WTC11 (cell line): ENCODE results near the gene SRPX2. TPM values are rescaled to one million over a fixed set of nuclear protein-coding genes. Genes with fewer than 3 reads are reported as not detected.

Experiments
- ATAC-seq: fragments of 200-7000 bp; cut with Tn5 transposase; 2 replicates; pipeline ENCODE4 v1.10.0; 2021; ENCODE audit warnings: mild to moderate bottlenecking, moderate library complexity
- CTCF ChIA-PET: fragments of 300-600 bp; sonication (Branson Sonifier 250); formaldehyde crosslinking; loops from one replicate; lab custom pipeline; 2021; ENCODE audit warnings: antibody characterized with exemption; lab: Charles Lee
- POLR2A ChIA-PET: fragments of 350-600 bp; sonication (Branson Sonifier 250); formaldehyde crosslinking; loops from one replicate; lab custom pipeline; 2021; ENCODE audit warnings: antibody characterized with exemption; lab: Charles Lee
- DNase-seq: peaks from one replicate; pipeline ENCODE4 v3.0.0; 2021; ENCODE audit warnings: low spot score
- H3K27ac Mint-ChIP-seq: 2 replicates; pipeline ENCODE4 v1.8.0; 2021; ENCODE audit warnings: mixed read lengths
- H3K27me3 Mint-ChIP-seq: 2 replicates; pipeline ENCODE4 v1.8.0; 2021; ENCODE audit warnings: low read depth, mild to moderate bottlenecking, moderate library complexity, mixed read lengths
- H3K36me3 Mint-ChIP-seq: 2 replicates; pipeline ENCODE4 v1.8.0; 2021; ENCODE audit warnings: mixed read lengths
- H3K4me1 Mint-ChIP-seq: 2 replicates; pipeline ENCODE4 v1.8.0; 2022; ENCODE audit warnings: mixed read lengths
- H3K4me3 Mint-ChIP-seq: 2 replicates; pipeline ENCODE4 v1.8.0; 2021; ENCODE audit warnings: mild to moderate bottlenecking, moderate library complexity, mixed read lengths
- H3K9me3 Mint-ChIP-seq: 2 replicates; pipeline ENCODE4 v1.8.0; 2021; ENCODE audit warnings: mixed read lengths
- CBFB ChIP-seq: sonication (generic); formaldehyde crosslinking; IDR thresholded peaks from 2 replicates; pipeline ENCODE4 v1.8.1; 2022; ENCODE audit warnings: mild to moderate bottlenecking, low read depth, missing genetic modification reagents
- ELF4 ChIP-seq: sonication (generic); formaldehyde crosslinking; IDR thresholded peaks from 2 replicates; pipeline ENCODE4 v1.8.1; 2022; ENCODE audit warnings: low read depth, mild to moderate bottlenecking, moderate library complexity, missing genetic modification reagents
- NR2C2 ChIP-seq: sonication (generic); formaldehyde crosslinking; IDR thresholded peaks from 2 replicates; pipeline ENCODE4 v1.8.0; 2022; ENCODE audit warnings: mild to moderate bottlenecking, missing genetic modification reagents
- total RNA-seq: library from RNA; stranded (reverse); gene quantifications from 3 replicates; pipeline ENCODE4 v1.2.3, GENCODE V29; 2021
- TF ChIP-seq, protein P1 (sequence below): sonication (generic); formaldehyde crosslinking; IDR thresholded peaks from 2 replicates; pipeline ENCODE4 v1.8.0; 2022; ENCODE audit warnings: missing genetic modification reagents
- TF ChIP-seq, protein P2 (sequence below): fragments of 250-450 bp; sonication (Bioruptor Pico); conservative IDR thresholded peaks from 2 replicates; pipeline ENCODE4 v1.9.0; 2021; ENCODE audit warnings: mild to moderate bottlenecking
- TF ChIP-seq, protein P3 (sequence below): sonication (generic); formaldehyde crosslinking; IDR thresholded peaks from 2 replicates; pipeline ENCODE4 v1.8.1; 2022; ENCODE audit warnings: mild to moderate bottlenecking, moderate library complexity, missing genetic modification reagents
- TF ChIP-seq, protein P4 (sequence below): fragments of 250-450 bp; sonication (Bioruptor Pico); IDR thresholded peaks from 2 replicates; pipeline ENCODE4 v1.8.0; 2021; ENCODE audit warnings: mild to moderate bottlenecking
- TF ChIP-seq, protein P5 (sequence below): sonication (generic); formaldehyde crosslinking; IDR thresholded peaks from 2 replicates; pipeline ENCODE4 v1.8.1; 2023; ENCODE audit warnings: mild to moderate bottlenecking, missing genetic modification reagents
- TF ChIP-seq, protein P6 (sequence below): sonication (generic); formaldehyde crosslinking; conservative IDR thresholded peaks from 2 replicates; pipeline ENCODE4 v1.8.1; 2022; ENCODE audit warnings: mild to moderate bottlenecking, missing genetic modification reagents
- TF ChIP-seq, protein P7 (sequence below): fragments of 250-450 bp; sonication (Bioruptor Pico); IDR thresholded peaks from 2 replicates; pipeline ENCODE4 v1.9.0; 2021; ENCODE audit warnings: mild to moderate bottlenecking
- TF ChIP-seq, protein P8 (sequence below): sonication (generic); formaldehyde crosslinking; IDR thresholded peaks from 2 replicates; pipeline ENCODE4 v1.8.1; 2023; ENCODE audit warnings: mild to moderate bottlenecking, missing genetic modification reagents, borderline replicate concordance

SRPX2 gene
- total RNA-seq, 1 experiment from 2014 or later: 0.24 TPM

DNA sequence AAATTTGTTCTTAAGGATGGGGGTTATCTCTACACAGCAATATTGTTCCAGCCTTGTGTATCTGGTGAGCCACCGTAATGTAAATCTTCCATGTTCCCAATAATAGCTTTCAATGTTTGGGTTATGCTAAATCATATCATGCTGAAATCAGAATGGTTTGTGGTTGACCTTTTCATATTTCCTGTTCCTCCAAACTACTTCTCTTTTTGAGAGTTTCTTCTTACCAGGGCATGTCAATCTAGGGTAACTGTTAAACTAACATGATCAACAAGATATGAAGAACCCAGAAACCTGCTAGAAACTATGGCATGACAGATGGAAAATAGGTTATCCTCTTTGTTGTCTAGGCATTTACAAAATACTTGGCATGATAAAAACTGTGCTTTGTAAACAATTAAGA is 37.2 kb upstream of the SRPX2 start (continued):
- TF ChIP-seq, protein P1, sequence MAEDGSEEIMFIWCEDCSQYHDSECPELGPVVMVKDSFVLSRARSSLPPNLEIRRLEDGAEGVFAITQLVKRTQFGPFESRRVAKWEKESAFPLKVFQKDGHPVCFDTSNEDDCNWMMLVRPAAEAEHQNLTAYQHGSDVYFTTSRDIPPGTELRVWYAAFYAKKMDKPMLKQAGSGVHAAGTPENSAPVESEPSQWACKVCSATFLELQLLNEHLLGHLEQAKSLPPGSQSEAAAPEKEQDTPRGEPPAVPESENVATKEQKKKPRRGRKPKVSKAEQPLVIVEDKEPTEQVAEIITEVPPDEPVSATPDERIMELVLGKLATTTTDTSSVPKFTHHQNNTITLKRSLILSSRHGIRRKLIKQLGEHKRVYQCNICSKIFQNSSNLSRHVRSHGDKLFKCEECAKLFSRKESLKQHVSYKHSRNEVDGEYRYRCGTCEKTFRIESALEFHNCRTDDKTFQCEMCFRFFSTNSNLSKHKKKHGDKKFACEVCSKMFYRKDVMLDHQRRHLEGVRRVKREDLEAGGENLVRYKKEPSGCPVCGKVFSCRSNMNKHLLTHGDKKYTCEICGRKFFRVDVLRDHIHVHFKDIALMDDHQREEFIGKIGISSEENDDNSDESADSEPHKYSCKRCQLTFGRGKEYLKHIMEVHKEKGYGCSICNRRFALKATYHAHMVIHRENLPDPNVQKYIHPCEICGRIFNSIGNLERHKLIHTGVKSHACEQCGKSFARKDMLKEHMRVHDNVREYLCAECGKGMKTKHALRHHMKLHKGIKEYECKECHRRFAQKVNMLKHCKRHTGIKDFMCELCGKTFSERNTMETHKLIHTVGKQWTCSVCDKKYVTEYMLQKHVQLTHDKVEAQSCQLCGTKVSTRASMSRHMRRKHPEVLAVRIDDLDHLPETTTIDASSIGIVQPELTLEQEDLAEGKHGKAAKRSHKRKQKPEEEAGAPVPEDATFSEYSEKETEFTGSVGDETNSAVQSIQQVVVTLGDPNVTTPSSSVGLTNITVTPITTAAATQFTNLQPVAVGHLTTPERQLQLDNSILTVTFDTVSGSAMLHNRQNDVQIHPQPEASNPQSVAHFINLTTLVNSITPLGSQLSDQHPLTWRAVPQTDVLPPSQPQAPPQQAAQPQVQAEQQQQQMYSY (CRISPR knock-in tag): no peak
- TF ChIP-seq, all 79 proteins: peak for 0

DNA sequence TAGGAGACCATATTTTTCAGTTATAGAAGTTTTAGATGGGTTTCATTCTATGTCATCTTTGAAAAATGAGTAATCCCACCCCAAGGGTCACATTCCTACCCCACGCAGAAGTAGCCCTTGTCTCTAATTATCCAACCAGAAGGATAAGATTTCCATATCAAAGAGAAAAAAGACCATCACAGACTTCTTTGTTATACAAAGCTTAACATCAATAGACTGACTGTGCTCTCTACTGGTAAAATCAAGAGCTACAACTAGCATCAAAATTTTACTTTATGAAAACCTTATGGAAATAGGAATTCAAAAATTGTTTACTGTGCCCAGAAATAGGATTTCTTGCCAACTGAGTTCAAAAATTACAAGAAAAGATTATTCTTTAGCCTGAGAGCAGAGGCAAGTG is 34.4 kb upstream of the SRPX2 start:
- H3K4me3 Mint-ChIP-seq: peak overlapping the region; percentile 43

More for the DNA sequence above, 34.4 kb upstream of the SRPX2 start:
- CTCF ChIA-PET: interaction anchor here (0.6 to 1.9 kb wide), 7 partner anchors 16 to 196 kb away, joined by 4 to 9 read pairs (median 4); partner anchors contain the start of gene TSPAN6
- POLR2A ChIA-PET: no interaction called here
- peak; percentile 55 for ATAC-seq
- H3K9me3 Mint-ChIP-seq: no peaks in the 10 kb centered on the region
- TF ChIP-seq ELF4 (CRISPR knock-in tag) (no peak), CBFB (CRISPR knock-in tag) (no peak), NR2C2 (CRISPR knock-in tag) (no peak)
- TF ChIP-seq, protein P2, sequence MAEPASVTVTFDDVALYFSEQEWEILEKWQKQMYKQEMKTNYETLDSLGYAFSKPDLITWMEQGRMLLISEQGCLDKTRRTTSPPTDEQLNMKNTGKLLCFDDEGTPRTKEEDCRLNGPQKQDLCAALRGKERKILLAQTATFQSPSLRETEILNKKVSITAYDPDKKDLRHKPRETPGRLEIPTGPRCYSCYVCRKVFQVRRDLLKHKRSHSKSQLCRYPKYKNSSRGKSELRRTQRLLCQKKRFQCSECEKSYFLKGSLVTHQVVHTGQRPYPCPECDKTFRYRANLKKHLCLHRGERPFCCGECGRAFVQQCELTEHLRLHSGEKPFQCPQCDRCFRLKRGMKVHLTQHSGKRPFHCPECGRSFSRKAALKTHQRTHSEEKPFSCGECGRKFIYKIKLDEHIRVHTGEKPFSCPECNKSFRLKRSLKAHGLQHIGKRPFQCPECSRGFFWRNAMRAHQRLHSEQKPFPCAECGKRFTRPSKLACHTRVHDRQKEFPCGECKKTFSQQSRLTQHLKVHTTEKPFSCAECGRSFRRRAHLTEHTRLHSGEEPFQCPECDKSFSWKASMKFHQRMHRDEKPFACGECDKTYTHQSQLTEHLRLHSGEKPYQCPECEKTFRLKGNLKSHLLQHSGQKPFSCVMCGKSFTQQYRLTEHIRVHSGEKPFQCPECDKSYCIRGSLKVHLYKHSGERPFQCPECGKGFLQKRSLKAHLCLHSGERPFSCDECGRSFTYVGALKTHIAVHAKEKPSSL (CRISPR knock-in tag): no peak
- TF ChIP-seq, protein P3, sequence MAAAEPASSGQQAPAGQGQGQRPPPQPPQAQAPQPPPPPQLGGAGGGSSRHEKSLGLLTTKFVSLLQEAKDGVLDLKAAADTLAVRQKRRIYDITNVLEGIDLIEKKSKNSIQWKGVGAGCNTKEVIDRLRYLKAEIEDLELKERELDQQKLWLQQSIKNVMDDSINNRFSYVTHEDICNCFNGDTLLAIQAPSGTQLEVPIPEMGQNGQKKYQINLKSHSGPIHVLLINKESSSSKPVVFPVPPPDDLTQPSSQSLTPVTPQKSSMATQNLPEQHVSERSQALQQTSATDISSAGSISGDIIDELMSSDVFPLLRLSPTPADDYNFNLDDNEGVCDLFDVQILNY (CRISPR knock-in tag): no peak
- TF ChIP-seq, protein P4, sequence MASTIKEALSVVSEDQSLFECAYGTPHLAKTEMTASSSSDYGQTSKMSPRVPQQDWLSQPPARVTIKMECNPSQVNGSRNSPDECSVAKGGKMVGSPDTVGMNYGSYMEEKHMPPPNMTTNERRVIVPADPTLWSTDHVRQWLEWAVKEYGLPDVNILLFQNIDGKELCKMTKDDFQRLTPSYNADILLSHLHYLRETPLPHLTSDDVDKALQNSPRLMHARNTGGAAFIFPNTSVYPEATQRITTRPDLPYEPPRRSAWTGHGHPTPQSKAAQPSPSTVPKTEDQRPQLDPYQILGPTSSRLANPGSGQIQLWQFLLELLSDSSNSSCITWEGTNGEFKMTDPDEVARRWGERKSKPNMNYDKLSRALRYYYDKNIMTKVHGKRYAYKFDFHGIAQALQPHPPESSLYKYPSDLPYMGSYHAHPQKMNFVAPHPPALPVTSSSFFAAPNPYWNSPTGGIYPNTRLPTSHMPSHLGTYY: no peak
- TF ChIP-seq, protein P5, sequence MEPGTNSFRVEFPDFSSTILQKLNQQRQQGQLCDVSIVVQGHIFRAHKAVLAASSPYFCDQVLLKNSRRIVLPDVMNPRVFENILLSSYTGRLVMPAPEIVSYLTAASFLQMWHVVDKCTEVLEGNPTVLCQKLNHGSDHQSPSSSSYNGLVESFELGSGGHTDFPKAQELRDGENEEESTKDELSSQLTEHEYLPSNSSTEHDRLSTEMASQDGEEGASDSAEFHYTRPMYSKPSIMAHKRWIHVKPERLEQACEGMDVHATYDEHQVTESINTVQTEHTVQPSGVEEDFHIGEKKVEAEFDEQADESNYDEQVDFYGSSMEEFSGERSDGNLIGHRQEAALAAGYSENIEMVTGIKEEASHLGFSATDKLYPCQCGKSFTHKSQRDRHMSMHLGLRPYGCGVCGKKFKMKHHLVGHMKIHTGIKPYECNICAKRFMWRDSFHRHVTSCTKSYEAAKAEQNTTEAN (CRISPR knock-in tag): no peak
- TF ChIP-seq, protein P6, sequence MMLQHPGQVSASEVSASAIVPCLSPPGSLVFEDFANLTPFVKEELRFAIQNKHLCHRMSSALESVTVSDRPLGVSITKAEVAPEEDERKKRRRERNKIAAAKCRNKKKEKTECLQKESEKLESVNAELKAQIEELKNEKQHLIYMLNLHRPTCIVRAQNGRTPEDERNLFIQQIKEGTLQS (CRISPR knock-in tag): no peak
- TF ChIP-seq, protein P7, sequence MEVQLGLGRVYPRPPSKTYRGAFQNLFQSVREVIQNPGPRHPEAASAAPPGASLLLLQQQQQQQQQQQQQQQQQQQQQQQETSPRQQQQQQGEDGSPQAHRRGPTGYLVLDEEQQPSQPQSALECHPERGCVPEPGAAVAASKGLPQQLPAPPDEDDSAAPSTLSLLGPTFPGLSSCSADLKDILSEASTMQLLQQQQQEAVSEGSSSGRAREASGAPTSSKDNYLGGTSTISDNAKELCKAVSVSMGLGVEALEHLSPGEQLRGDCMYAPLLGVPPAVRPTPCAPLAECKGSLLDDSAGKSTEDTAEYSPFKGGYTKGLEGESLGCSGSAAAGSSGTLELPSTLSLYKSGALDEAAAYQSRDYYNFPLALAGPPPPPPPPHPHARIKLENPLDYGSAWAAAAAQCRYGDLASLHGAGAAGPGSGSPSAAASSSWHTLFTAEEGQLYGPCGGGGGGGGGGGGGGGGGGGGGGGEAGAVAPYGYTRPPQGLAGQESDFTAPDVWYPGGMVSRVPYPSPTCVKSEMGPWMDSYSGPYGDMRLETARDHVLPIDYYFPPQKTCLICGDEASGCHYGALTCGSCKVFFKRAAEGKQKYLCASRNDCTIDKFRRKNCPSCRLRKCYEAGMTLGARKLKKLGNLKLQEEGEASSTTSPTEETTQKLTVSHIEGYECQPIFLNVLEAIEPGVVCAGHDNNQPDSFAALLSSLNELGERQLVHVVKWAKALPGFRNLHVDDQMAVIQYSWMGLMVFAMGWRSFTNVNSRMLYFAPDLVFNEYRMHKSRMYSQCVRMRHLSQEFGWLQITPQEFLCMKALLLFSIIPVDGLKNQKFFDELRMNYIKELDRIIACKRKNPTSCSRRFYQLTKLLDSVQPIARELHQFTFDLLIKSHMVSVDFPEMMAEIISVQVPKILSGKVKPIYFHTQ: no peak
- TF ChIP-seq, protein P8, sequence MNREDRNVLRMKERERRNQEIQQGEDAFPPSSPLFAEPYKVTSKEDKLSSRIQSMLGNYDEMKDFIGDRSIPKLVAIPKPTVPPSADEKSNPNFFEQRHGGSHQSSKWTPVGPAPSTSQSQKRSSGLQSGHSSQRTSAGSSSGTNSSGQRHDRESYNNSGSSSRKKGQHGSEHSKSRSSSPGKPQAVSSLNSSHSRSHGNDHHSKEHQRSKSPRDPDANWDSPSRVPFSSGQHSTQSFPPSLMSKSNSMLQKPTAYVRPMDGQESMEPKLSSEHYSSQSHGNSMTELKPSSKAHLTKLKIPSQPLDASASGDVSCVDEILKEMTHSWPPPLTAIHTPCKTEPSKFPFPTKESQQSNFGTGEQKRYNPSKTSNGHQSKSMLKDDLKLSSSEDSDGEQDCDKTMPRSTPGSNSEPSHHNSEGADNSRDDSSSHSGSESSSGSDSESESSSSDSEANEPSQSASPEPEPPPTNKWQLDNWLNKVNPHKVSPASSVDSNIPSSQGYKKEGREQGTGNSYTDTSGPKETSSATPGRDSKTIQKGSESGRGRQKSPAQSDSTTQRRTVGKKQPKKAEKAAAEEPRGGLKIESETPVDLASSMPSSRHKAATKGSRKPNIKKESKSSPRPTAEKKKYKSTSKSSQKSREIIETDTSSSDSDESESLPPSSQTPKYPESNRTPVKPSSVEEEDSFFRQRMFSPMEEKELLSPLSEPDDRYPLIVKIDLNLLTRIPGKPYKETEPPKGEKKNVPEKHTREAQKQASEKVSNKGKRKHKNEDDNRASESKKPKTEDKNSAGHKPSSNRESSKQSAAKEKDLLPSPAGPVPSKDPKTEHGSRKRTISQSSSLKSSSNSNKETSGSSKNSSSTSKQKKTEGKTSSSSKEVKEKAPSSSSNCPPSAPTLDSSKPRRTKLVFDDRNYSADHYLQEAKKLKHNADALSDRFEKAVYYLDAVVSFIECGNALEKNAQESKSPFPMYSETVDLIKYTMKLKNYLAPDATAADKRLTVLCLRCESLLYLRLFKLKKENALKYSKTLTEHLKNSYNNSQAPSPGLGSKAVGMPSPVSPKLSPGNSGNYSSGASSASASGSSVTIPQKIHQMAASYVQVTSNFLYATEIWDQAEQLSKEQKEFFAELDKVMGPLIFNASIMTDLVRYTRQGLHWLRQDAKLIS: no peak
- TF ChIP-seq, all 79 proteins: peak for 0
- no peak overlapping the region for H3K27ac Mint-ChIP-seq
- peaks cover 45% of the 10 kb centered on the region for H3K4me1 Mint-ChIP-seq
- H3K36me3 Mint-ChIP-seq: no peaks in the 10 kb centered on the region
- no peak for DNase-seq
- H3K27me3 Mint-ChIP-seq: no peaks in the 10 kb centered on the region
